ENCODE measurements around the gene TMEM79. TPM values are rescaled to one million over a fixed set of nuclear protein-coding genes. Genes with fewer than 3 reads are reported as not detected.

Gene TMEM79
- total RNA-seq, 1 experiment from 2014 or later: 9.1 TPM

- H3K27ac ChIP-seq (ENCODE audit: low read depth, low read length, poor library complexity, severe bottlenecking): no peak within 1 kb of the TSS
- no peak for DNase-seq (ENCODE audit: low spot score)
- ChIA-PET POLR2A (ENCODE audit: low non-redundant PET) (no interaction called here), CTCF (interaction anchor here (0.6 kb wide), 1 partner anchor 13 kb away, joined by 4 read pairs; no protein-coding TSS in a partner anchor)
- peaks cover 31% of the 10 kb centered on the region for H3K36me3 ChIP-seq (ENCODE audit: insufficient read depth, low read length, poor library complexity, severe bottlenecking)
- peaks cover 6% of the 10 kb centered on the region for H3K4me1 ChIP-seq (ENCODE audit: insufficient read depth, low read length, poor library complexity, severe bottlenecking)
- H3K27me3 ChIP-seq (replicated peaks; ENCODE audit: insufficient read depth, low read depth, low read length, poor library complexity): no peaks in the 10 kb centered on the region
- TF ChIP-seq EZH2 (IDR thresholded peaks at IDR 0.05; ENCODE audit: borderline replicate concordance, low read depth, low read length, poor library complexity, severe bottlenecking) (no peak), CTCF (conservative IDR thresholded peaks at IDR 0.05; ENCODE audit: low read depth, low read length) (no peak)
- intact Hi-C loops (cut with micrococcal nuclease; ENCODE audit: unreplicated experiment): no loop called here
- no peak within 1 kb of the TSS for H3K4me3 ChIP-seq (ENCODE audit: low read depth, low read length, poor library complexity, severe bottlenecking)
- H3K9me3 ChIP-seq (ENCODE audit: low read depth, low read length, poor library complexity, severe bottlenecking): no peaks in the 10 kb centered on the region
- BruUV-seq (replicated peaks): no TSS peak
These were observed 36.4 kb upstream of the TMEM79 start, which contains the start of gene PAQR6 for GRCh38 chr1:156247460-156248322. TSS of gene PAQR6 (minus strand) at chr1:156248056. CDS start at chr1:156246731, 1,325 bp downstream.

- DNase-seq (ENCODE audit: low spot score): no peak
- TF ChIP-seq CTCF (conservative IDR thresholded peaks at IDR 0.05; ENCODE audit: low read depth, low read length) (no peak), EZH2 (IDR thresholded peaks at IDR 0.05; ENCODE audit: borderline replicate concordance, low read depth, low read length, poor library complexity, severe bottlenecking) (no peak)
- H3K36me3 ChIP-seq (ENCODE audit: insufficient read depth, low read length, poor library complexity, severe bottlenecking): peaks cover 37% of the 10 kb centered on the region
- intact Hi-C loops (cut with micrococcal nuclease; ENCODE audit: unreplicated experiment): no loop called here
- H3K27me3 ChIP-seq (replicated peaks; ENCODE audit: insufficient read depth, low read depth, low read length, poor library complexity): no peaks in the 10 kb centered on the region
- peaks cover 6% of the 10 kb centered on the region for H3K4me1 ChIP-seq (ENCODE audit: insufficient read depth, low read length, poor library complexity, severe bottlenecking)
- H3K9me3 ChIP-seq (ENCODE audit: low read depth, low read length, poor library complexity, severe bottlenecking): no peaks in the 10 kb centered on the region
- BruUV-seq (replicated peaks): no TSS peak
- H3K4me3 ChIP-seq (ENCODE audit: low read depth, low read length, poor library complexity, severe bottlenecking): no peak overlapping the region
- CTCF ChIA-PET: no interaction called here
- POLR2A ChIA-PET (ENCODE audit: low non-redundant PET): no interaction called here
- no peak overlapping the region for H3K27ac ChIP-seq (ENCODE audit: low read depth, low read length, poor library complexity, severe bottlenecking)
These were observed 35.8 kb upstream of the TMEM79 start for GRCh38 chr1:156248323-156248683.

DNA sequence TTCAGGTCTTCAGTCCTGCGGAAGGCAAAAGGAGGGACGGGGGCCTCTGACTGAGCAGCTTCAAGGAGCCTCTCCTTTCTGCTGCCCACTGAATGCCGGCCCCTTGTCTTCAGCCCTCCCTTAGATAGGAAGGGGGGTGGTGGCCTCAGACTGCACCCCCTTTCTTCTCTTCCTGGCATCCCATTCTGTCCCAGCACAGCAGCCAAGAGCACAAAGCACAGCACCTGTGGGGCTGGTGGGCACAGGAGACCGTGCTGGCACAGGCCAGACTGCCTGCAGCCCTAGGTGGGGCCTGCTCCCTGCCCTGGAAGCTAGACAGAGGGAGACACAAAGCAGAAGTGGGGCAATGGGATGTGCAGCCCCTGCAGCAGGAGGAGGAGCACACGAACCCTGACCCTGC is 34.5 kb upstream of the TMEM79 start:
- ChIA-PET CTCF (no interaction called here), POLR2A (ENCODE audit: low non-redundant PET) (no interaction called here)

More for the DNA sequence above, 34.5 kb upstream of the TMEM79 start:
- no peak overlapping the region for H3K4me3 ChIP-seq (ENCODE audit: low read depth, low read length, poor library complexity, severe bottlenecking)
- H3K27ac ChIP-seq (ENCODE audit: low read depth, low read length, poor library complexity, severe bottlenecking): no peak overlapping the region
- H3K27me3 ChIP-seq (replicated peaks; ENCODE audit: insufficient read depth, low read depth, low read length, poor library complexity): no peaks in the 10 kb centered on the region
- DNase-seq (ENCODE audit: low spot score): no peak
- TF ChIP-seq CTCF (conservative IDR thresholded peaks at IDR 0.05; ENCODE audit: low read depth, low read length) (no peak), EZH2 (IDR thresholded peaks at IDR 0.05; ENCODE audit: borderline replicate concordance, low read depth, low read length, poor library complexity, severe bottlenecking) (no peak)
- peaks cover 6% of the 10 kb centered on the region for H3K4me1 ChIP-seq (ENCODE audit: insufficient read depth, low read length, poor library complexity, severe bottlenecking)
- H3K36me3 ChIP-seq (ENCODE audit: insufficient read depth, low read length, poor library complexity, severe bottlenecking): peaks cover 45% of the 10 kb centered on the region
- H3K9me3 ChIP-seq (ENCODE audit: low read depth, low read length, poor library complexity, severe bottlenecking): no peaks in the 10 kb centered on the region
- no TSS peak for BruUV-seq (replicated peaks)
- intact Hi-C loops (cut with micrococcal nuclease; ENCODE audit: unreplicated experiment): no loop called here

Measured in A673 (cell line).